GM19099 (cell line): ENCODE measurements around the gene PARP8.

Experiments
- POLR2A ChIP-seq: IDR thresholded peaks from 3 replicates; pipeline ENCODE4 v1.6.1; 2011; ENCODE audit warnings: low read depth; ENCODE audit not compliant: insufficient read length; ENCODE audit errors: extremely low read depth

The PARP8 gene

GRCh38 chr5:50887889-50888633 is 221.6 kb downstream of the PARP8 start:
- no peak for TF ChIP-seq POLR2A

- no peak for TF ChIP-seq POLR2A
Observed at GRCh38 chr5:50888751-50889150, 222.3 kb downstream of the PARP8 start.

- TF ChIP-seq POLR2A, result no peak
Observed at GRCh38 chr5:50889790-50890189, 223.4 kb downstream of the PARP8 start.
